Measurements from ENCODE around the gene ACHE. TPM values are rescaled to one million over a fixed set of nuclear protein-coding genes. Genes with fewer than 3 reads are reported as not detected.
A peak's percentile ranks its signal among the peaks of the same experiment; 100 is the strongest.

The ACHE gene
- total and polyA plus RNA-seq, 2 of the 13 experiments (the other 11 are each of a cell fraction or from before 2014, with no cell fraction given): 0.18 to 0.40 TPM

DNA sequence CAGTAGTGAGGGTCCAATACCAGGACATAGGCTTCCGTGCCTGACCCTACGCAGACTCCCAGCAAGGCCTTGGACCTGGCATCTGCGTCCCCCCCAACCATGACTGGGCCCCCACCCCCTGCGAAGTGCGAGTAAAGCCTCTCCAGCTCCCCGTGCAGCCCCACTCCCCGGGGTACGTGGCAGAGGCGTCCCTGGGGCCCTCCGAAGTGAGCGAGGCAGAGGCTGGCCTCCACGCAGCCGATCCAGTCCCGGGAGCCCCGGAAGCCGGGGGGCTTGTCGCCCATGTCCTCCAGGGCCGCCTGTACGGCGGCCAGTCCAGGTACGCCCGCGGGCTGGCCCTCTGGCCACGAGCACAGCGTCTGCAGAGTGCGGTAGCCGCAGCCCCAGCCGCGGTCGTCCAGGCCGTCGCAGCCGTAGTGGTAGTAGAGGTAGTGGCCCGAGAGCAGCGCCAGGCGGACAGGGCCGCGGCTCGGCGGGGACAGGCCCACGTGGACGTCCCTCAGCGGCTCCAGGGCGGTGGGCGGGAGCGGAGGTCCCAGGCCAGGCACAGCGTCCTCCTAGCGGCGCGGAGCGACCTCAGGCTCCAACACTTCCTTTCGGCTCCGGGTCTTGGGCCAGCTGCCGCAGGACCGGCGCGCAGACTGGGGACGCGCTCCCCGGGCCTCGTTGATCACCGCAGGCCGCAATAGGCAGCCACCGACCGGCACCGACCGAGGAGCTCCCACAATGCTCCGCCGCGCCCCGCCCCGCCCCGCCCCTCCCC is 6.5 kb downstream of the ACHE start, which contains the start of gene UFSP1 (continued):
- TF ChIP-seq, protein P1, sequence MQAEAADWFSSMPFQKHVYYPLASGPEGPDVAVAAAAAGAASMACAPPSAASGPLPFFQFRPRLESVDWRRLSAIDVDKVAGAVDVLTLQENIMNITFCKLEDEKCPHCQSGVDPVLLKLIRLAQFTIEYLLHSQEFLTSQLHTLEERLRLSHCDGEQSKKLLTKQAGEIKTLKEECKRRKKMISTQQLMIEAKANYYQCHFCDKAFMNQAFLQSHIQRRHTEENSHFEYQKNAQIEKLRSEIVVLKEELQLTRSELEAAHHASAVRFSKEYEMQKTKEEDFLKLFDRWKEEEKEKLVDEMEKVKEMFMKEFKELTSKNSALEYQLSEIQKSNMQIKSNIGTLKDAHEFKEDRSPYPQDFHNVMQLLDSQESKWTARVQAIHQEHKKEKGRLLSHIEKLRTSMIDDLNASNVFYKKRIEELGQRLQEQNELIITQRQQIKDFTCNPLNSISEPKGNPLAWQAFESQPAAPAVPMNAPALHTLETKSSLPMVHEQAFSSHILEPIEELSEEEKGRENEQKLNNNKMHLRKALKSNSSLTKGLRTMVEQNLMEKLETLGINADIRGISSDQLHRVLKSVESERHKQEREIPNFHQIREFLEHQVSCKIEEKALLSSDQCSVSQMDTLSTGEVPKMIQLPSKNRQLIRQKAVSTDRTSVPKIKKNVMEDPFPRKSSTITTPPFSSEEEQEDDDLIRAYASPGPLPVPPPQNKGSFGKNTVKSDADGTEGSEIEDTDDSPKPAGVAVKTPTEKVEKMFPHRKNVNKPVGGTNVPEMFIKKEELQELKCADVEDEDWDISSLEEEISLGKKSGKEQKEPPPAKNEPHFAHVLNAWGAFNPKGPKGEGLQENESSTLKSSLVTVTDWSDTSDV (CRISPR knock-in tag; IDR thresholded peaks at IDR 0.05): peak; percentile 12
- peak; percentile 94 for TF ChIP-seq ZNF546 (CRISPR knock-in tag; conservative IDR thresholded peaks at IDR 0.05)
- TF ChIP-seq MED8 (CRISPR knock-in tag; IDR thresholded peaks at IDR 0.05; ENCODE audit: insufficient replicate concordance): peak; percentile 69
- no peak for TF ChIP-seq TBP (CRISPR knock-in tag; IDR thresholded peaks at IDR 0.05)
- TF ChIP-seq FOXC1 (CRISPR knock-in tag; IDR thresholded peaks at IDR 0.05; ENCODE audit: borderline replicate concordance): peak; percentile 82
- TF ChIP-seq ZNF839 (CRISPR knock-in tag; IDR thresholded peaks at IDR 0.05; ENCODE audit: borderline replicate concordance): 0 out of 2 replicates have a peak, but pooled peaks have one; percentile 48
- TF ChIP-seq ZNF773 (CRISPR knock-in tag; IDR thresholded peaks at IDR 0.05; ENCODE audit: borderline replicate concordance): 0 out of 2 replicates have a peak, but pooled peaks have one; percentile 61
- TF ChIP-seq CCDC6 (CRISPR knock-in tag; IDR thresholded peaks at IDR 0.05): peak; percentile 37; the same call in 1 of the 2 replicates
- TF ChIP-seq ZNF567 (CRISPR knock-in tag; IDR thresholded peaks at IDR 0.05; ENCODE audit: borderline replicate concordance): peak; percentile 91; the same call in 1 of the 2 replicates
- peak; percentile 61; the same call in 1 of the 2 replicates for TF ChIP-seq BORCS8-MEF2B (CRISPR knock-in tag; IDR thresholded peaks at IDR 0.05)
- TF ChIP-seq, protein P2, sequence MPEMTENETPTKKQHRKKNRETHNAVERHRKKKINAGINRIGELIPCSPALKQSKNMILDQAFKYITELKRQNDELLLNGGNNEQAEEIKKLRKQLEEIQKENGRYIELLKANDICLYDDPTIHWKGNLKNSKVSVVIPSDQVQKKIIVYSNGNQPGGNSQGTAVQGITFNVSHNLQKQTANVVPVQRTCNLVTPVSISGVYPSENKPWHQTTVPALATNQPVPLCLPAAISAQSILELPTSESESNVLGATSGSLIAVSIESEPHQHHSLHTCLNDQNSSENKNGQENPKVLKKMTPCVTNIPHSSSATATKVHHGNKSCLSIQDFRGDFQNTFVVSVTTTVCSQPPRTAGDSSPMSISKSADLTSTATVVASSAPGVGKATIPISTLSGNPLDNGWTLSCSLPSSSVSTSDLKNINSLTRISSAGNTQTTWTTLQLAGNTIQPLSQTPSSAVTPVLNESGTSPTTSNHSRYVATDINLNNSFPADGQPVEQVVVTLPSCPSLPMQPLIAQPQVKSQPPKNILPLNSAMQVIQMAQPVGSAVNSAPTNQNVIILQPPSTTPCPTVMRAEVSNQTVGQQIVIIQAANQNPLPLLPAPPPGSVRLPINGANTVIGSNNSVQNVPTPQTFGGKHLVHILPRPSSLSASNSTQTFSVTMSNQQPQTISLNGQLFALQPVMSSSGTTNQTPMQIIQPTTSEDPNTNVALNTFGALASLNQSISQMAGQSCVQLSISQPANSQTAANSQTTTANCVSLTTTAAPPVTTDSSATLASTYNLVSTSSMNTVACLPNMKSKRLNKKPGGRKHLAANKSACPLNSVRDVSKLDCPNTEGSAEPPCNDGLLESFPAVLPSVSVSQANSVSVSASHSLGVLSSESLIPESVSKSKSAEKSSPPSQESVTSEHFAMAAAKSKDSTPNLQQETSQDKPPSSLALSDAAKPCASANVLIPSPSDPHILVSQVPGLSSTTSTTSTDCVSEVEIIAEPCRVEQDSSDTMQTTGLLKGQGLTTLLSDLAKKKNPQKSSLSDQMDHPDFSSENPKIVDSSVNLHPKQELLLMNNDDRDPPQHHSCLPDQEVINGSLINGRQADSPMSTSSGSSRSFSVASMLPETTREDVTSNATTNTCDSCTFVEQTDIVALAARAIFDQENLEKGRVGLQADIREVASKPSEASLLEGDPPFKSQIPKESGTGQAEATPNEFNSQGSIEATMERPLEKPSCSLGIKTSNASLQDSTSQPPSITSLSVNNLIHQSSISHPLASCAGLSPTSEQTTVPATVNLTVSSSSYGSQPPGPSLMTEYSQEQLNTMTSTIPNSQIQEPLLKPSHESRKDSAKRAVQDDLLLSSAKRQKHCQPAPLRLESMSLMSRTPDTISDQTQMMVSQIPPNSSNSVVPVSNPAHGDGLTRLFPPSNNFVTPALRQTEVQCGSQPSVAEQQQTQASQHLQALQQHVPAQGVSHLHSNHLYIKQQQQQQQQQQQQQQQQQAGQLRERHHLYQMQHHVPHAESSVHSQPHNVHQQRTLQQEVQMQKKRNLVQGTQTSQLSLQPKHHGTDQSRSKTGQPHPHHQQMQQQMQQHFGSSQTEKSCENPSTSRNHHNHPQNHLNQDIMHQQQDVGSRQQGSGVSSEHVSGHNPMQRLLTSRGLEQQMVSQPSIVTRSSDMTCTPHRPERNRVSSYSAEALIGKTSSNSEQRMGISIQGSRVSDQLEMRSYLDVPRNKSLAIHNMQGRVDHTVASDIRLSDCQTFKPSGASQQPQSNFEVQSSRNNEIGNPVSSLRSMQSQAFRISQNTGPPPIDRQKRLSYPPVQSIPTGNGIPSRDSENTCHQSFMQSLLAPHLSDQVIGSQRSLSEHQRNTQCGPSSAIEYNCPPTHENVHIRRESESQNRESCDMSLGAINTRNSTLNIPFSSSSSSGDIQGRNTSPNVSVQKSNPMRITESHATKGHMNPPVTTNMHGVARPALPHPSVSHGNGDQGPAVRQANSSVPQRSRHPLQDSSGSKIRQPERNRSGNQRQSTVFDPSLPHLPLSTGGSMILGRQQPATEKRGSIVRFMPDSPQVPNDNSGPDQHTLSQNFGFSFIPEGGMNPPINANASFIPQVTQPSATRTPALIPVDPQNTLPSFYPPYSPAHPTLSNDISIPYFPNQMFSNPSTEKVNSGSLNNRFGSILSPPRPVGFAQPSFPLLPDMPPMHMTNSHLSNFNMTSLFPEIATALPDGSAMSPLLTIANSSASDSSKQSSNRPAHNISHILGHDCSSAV (CRISPR knock-in tag; IDR thresholded peaks at IDR 0.05; ENCODE audit: borderline replicate concordance): no peak
- peak; percentile 60; the same call in 1 of the 2 replicates for TF ChIP-seq ZNF710 (CRISPR knock-in tag; IDR thresholded peaks at IDR 0.05; ENCODE audit: borderline replicate concordance)
- TF ChIP-seq DNMT1 (CRISPR knock-in tag; IDR thresholded peaks at IDR 0.05): peak; percentile 62; the same call in 1 of the 2 replicates
- peak; percentile 71; the same call in 1 of the 2 replicates for TF ChIP-seq ZNF713 (CRISPR knock-in tag; IDR thresholded peaks at IDR 0.05)
- peak; percentile 96 for TF ChIP-seq ZNF782 (CRISPR knock-in tag; IDR thresholded peaks at IDR 0.05; ENCODE audit: borderline replicate concordance)

All from HepG2 (cell line).